HAP-1 (cell line): ENCODE data around the gene SLC52A3.
"Not testable (repeated sequence)": the region's sequence is repeated elsewhere in the genome, so short reads cannot be mapped to it uniquely, and the experiment has no call there.

ENCODE experiments used
- DNase-seq, 2 experiments: peaks; one replicate each; pipeline ENCODE4 v3.0.0-alpha.2; 2016 to 2020; ENCODE audit warnings: low spot score in 2 of 2
- H3K27me3 ChIP-seq: fragments of 250-450 bp; sonication (Bioruptor Pico); 2 replicates; pipeline ENCODE4 v1.5.1; 2020; ENCODE audit warnings: low read depth, mild to moderate bottlenecking, moderate library complexity
- H3K36me3 ChIP-seq: fragments of 250-450 bp; sonication (Bioruptor Pico); replicated peaks from 2 replicates; pipeline ENCODE4 v1.5.1; 2020; ENCODE audit warnings: mild to moderate bottlenecking
- H3K4me1 ChIP-seq: fragments of 250-450 bp; sonication (Bioruptor Pico); 2 replicates; pipeline ENCODE4 v1.5.1; 2020; ENCODE audit warnings: mild to moderate bottlenecking
- H3K4me3 ChIP-seq: fragments of 250-450 bp; sonication (Bioruptor Pico); 2 replicates; pipeline ENCODE4 v1.5.1; 2020; ENCODE audit warnings: mild to moderate bottlenecking, moderate library complexity
- H3K9me3 ChIP-seq: fragments of 250-450 bp; sonication (Bioruptor Pico); 2 replicates; pipeline ENCODE4 v1.5.1; 2020; ENCODE audit warnings: mild to moderate bottlenecking, moderate library complexity
- in situ Hi-C: fragments of 300-500 bp; cut with MboI; formaldehyde crosslinking; loops from 3 replicates; pipeline ENCODE4 v1.14.3; 2020; ENCODE audit warnings: low sequenced_read_pairs, inconsistent platforms, mixed read lengths

SLC52A3 gene

GRCh38 chr20:768426-768978 is at the start of gene SLC52A3:
Gene SLC52A3 (minus strand): TSS chr20:768500. CDS start chr20:765774, 2,726 bp downstream.
- H3K4me3 ChIP-seq, result no peak within 1 kb of the TSS
- H3K27me3 ChIP-seq, result no peaks in the 10 kb centered on the region
- peak in 1 of 2 experiments; percentile 28 for DNase-seq
- no peaks in the 10 kb centered on the region for H3K4me1 ChIP-seq
- in situ Hi-C loops, result no loop called here
- H3K9me3 ChIP-seq, result no peaks in the 10 kb centered on the region
- no peaks in the 10 kb centered on the region for H3K36me3 ChIP-seq

GRCh38 chr20:815914-816606 is 47.8 kb upstream of the SLC52A3 start:
- DNase-seq, result peak; percentile 64 to 75
- Histone ChIP-seq H3K36me3 (no peaks in the 10 kb centered on the region), H3K4me3 (no peak overlapping the region), H3K9me3 (no peaks in the 10 kb centered on the region), H3K4me1 (no peaks in the 10 kb centered on the region), H3K27me3 (no peaks in the 10 kb centered on the region; the same call in 1 of the 2 replicates)
- in situ Hi-C loops, result loop anchor here (5.0 to 10.0 kb wide), 3 partner anchors 141 to 396 kb away; no protein-coding TSS in a partner anchor

- in situ Hi-C loops, result loop anchor here (5.0 to 10.0 kb wide), 3 partner anchors 142 to 397 kb away; no protein-coding TSS in a partner anchor
- H3K9me3 ChIP-seq, result no peaks in the 10 kb centered on the region
- no peaks in the 10 kb centered on the region; the same call in 1 of the 2 replicates for H3K27me3 ChIP-seq
- no peaks in the 10 kb centered on the region for H3K4me1 ChIP-seq
- no peaks in the 10 kb centered on the region for H3K36me3 ChIP-seq
- no peak for DNase-seq
- H3K4me3 ChIP-seq, result no peak overlapping the region
Observed at GRCh38 chr20:815226-815625, 46.9 kb upstream of the SLC52A3 start.

- no peak overlapping the region for H3K4me3 ChIP-seq
- H3K4me1 ChIP-seq, result no peaks in the 10 kb centered on the region
- no peaks in the 10 kb centered on the region; the same call in 1 of the 2 replicates for H3K27me3 ChIP-seq
- no peaks in the 10 kb centered on the region for H3K36me3 ChIP-seq
- no peak for DNase-seq
- H3K9me3 ChIP-seq, result no peaks in the 10 kb centered on the region
- in situ Hi-C loops, result loop anchor here (10.0 kb wide), 1 partner anchor 291 kb away; no protein-coding TSS in a partner anchor
Observed at GRCh38 chr20:813390-813789, 45.1 kb upstream of the SLC52A3 start.

- H3K4me1 ChIP-seq, result not testable (repeated sequence)
- in situ Hi-C loops, result loop anchor here (10.0 kb wide), 1 partner anchor 292 kb away; no protein-coding TSS in a partner anchor
Observed at GRCh38 chr20:812435-812814, 44.1 kb upstream of the SLC52A3 start.

GRCh38 chr20:811776-812434 is 43.6 kb upstream of the SLC52A3 start:
- in situ Hi-C loops, result loop anchor here (10.0 kb wide), 1 partner anchor 293 kb away; no protein-coding TSS in a partner anchor
- not testable (repeated sequence) for H3K4me1 ChIP-seq

More at GRCh38 chr20:812435-812814, 44.1 kb upstream of the SLC52A3 start:
- not testable (repeated sequence) for DNase-seq, H3K36me3 ChIP-seq, H3K27me3 ChIP-seq, H3K4me3 ChIP-seq, H3K9me3 ChIP-seq

GRCh38 chr20:805713-806112 is 37.4 kb upstream of the SLC52A3 start:
- no peak for DNase-seq
- in situ Hi-C loops, result no loop called here

More at GRCh38 chr20:811776-812434, 43.6 kb upstream of the SLC52A3 start:
- DNase-seq, H3K36me3 ChIP-seq, H3K27me3 ChIP-seq, H3K4me3 ChIP-seq, H3K9me3 ChIP-seq: not testable (repeated sequence)

GRCh38 chr20:801678-802077 is 33.4 kb upstream of the SLC52A3 start:
- Histone ChIP-seq H3K36me3 (no peaks in the 10 kb centered on the region), H3K27me3 (no peaks in the 10 kb centered on the region), H3K9me3 (peaks cover 2% of the 10 kb centered on the region; the same call in 1 of the 2 replicates), H3K4me1 (no peaks in the 10 kb centered on the region), H3K4me3 (no peak overlapping the region)
- no peak for DNase-seq
- in situ Hi-C loops, result no loop called here

More at GRCh38 chr20:805713-806112, 37.4 kb upstream of the SLC52A3 start:
- peaks cover 2% of the 10 kb centered on the region; the same call in 1 of the 2 replicates for H3K9me3 ChIP-seq
- no peaks in the 10 kb centered on the region for H3K4me1 ChIP-seq
- no peaks in the 10 kb centered on the region for H3K36me3 ChIP-seq
- H3K4me3 ChIP-seq, result no peak overlapping the region
- no peaks in the 10 kb centered on the region for H3K27me3 ChIP-seq

- H3K27me3 ChIP-seq, H3K4me1 ChIP-seq, H3K36me3 ChIP-seq, in situ Hi-C loops, H3K4me3 ChIP-seq, DNase-seq, H3K9me3 ChIP-seq: not testable (repeated sequence)
Observed at GRCh38 chr20:800026-800425, 31.7 kb upstream of the SLC52A3 start.

- H3K4me1 ChIP-seq, DNase-seq, H3K9me3 ChIP-seq, H3K36me3 ChIP-seq, H3K27me3 ChIP-seq, in situ Hi-C loops, H3K4me3 ChIP-seq: not testable (repeated sequence)
Observed at GRCh38 chr20:798746-799145, 30.4 kb upstream of the SLC52A3 start.

- no peaks in the 10 kb centered on the region for H3K4me1 ChIP-seq
- DNase-seq, result no peak
Observed at GRCh38 chr20:796921-797320, 28.6 kb upstream of the SLC52A3 start.

GRCh38 chr20:792248-792647 is 23.9 kb upstream of the SLC52A3 start:
- in situ Hi-C loops, result no loop called here

More at GRCh38 chr20:796921-797320, 28.6 kb upstream of the SLC52A3 start:
- no peaks in the 10 kb centered on the region for H3K27me3 ChIP-seq
- no peaks in the 10 kb centered on the region for H3K9me3 ChIP-seq
- H3K4me3 ChIP-seq, result no peak overlapping the region
- in situ Hi-C loops, result no loop called here
- no peaks in the 10 kb centered on the region for H3K36me3 ChIP-seq

GRCh38 chr20:791056-791455 is 22.8 kb upstream of the SLC52A3 start:
- Histone ChIP-seq H3K4me3 (no peak overlapping the region), H3K27me3 (no peaks in the 10 kb centered on the region), H3K4me1 (peaks cover 15% of the 10 kb centered on the region), H3K9me3 (no peaks in the 10 kb centered on the region), H3K36me3 (no peaks in the 10 kb centered on the region)
- in situ Hi-C loops, result no loop called here
- peak in 1 of 2 experiments; percentile 79 for DNase-seq

More at GRCh38 chr20:792248-792647, 23.9 kb upstream of the SLC52A3 start:
- DNase-seq, result no peak
- no peaks in the 10 kb centered on the region for H3K36me3 ChIP-seq
- H3K4me1 ChIP-seq, result peaks cover 15% of the 10 kb centered on the region
- H3K9me3 ChIP-seq, result no peaks in the 10 kb centered on the region
- no peak overlapping the region for H3K4me3 ChIP-seq
- H3K27me3 ChIP-seq, result no peaks in the 10 kb centered on the region

- Histone ChIP-seq H3K9me3 (no peaks in the 10 kb centered on the region), H3K27me3 (no peaks in the 10 kb centered on the region), H3K4me3 (no peak overlapping the region), H3K36me3 (no peaks in the 10 kb centered on the region), H3K4me1 (peaks cover 15% of the 10 kb centered on the region)
- DNase-seq, result no peak
- in situ Hi-C loops, result no loop called here
Observed at GRCh38 chr20:787825-788224, 19.5 kb upstream of the SLC52A3 start.
